Pons (tissue), 1 donor: Measurements from ENCODE around the gene SLC26A11.
"Not testable (repeated sequence)": the region's sequence is repeated elsewhere in the genome, so short reads cannot be mapped to it uniquely, and the experiment has no call there.

Experiments
- DNase-seq: peaks from one replicate; pipeline ENCODE4 v3.0.0-alpha.2; 2016; ENCODE audit warnings: low spot score

The SLC26A11 gene

DNA sequence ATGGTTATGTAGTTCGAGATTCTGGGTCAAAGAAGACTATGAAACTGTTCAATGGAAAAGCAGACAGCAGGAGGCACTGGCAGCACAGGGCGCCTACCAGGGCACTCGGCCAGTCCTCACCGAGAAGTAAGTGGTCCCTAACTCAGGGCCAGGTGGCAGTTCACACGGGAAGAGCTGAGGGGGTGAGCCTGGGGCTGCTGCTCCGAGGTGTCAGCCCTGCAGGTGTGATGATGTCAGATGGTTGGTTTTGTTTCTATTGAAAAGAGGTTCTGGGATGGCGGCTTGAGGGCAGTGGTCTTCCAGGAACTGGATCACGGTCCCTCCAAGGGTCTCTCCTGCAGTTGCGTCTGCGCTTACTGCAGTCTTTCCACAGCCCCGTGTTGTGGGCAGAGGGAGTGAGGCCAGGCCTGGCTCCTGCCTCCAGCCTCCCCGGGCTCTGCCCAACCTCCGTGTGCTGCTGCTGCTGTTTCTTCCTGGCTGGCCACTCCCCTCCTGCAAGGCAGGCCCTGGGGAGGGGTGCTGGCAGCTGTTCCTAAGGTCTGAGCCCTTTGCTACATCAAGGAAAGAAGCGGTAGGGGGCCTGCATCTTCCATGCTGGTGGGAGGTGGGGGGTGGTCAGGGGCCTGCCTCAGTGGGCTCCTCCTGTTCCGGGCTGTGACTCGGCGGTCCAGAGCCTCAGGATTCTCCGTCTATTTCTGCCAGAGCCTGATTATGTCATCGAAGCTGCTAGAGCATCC, 63.1 kb downstream of the SLC26A11 start:
- no peak for DNase-seq

DNA sequence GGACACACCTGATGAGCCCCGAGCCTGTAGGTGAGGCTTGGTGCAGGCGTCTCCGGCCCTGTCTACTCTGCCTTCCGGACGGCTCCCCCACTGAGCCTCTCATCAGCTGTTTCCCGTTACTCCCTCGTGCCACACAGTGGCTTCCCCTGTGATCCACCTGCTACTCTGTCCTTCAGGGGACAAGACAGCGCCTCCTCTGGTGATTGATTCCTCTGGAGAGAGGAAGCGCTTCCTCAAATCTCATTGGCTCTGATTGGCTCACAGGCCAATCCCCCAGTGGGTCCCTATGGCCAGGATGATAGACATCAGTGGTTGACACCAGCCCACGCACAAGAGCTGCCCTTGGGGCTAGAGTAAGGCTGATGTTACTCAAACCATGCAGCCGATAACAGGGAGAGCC, 64.4 kb downstream of the SLC26A11 start:
- DNase-seq: no peak

DNA sequence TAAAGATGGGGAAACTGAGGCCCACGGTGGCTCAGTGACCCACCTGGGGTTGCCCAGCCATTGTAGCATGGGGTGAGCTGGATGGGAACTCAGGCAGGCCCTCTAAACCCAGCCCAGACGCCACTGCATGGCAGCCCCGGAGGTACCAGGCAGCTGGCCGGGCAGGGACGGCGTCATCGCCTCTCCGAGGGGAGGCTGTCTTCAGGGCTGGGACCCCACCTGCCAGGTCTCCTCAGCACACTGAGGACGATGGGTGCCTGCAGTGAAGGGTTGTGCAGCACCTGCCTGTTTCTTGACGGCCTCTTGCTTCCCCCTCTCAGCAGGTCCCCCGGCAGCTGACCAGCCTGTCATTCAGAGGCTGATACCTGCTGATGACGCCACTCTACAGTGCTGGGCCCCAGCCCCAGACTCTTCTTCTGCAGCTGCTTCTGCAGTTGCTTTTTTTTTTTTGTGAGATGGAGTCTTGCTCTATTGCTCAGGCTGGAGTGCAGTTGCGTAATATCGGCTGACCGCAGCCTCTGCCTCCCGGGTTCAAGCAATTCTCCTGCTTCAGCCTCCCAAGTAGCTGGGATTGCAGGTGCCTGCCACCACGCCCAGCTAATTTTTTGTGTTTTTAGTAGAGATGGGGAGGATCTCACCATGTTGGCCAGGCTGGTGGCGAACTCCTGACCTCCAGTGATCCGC, 65.2 kb downstream of the SLC26A11 start:
- DNase-seq: no peak

DNA sequence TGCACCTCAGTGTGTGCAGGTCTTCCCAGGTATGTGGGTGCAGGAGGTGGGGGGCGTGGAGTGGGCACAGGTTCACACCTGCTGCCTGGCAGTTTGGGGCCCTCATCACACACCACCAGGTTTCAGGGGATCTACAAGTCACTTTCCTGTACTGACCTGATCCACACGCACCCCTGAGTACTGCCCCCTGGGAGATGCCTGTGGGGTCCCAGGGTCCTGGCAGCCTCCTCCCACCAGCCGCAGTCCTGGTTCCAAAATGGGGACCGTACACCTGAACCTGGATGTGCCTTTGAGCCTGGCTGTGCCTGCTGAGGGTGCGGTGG, 66.4 kb downstream of the SLC26A11 start:
- no peak for DNase-seq

DNA sequence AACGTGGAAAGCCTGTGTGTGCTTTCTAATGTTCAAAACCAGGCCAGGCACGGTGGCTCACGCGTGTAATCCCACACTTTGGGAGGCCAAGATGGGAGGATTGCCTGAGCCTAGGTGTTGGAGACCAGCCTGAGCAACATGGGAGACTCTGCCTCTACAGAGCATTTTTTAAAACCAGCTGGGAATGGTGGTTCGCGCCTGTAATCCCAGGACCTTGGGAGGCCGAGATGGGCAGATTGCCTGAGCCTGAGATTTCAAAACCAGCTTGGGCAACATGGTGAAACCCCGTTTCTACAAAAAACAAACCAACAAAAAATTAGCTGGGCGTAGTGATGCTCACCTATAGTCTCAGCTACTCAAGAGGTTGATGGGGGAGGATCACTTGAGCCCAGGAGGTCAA, 66.8 kb downstream of the SLC26A11 start:
- no peak for DNase-seq

DNA sequence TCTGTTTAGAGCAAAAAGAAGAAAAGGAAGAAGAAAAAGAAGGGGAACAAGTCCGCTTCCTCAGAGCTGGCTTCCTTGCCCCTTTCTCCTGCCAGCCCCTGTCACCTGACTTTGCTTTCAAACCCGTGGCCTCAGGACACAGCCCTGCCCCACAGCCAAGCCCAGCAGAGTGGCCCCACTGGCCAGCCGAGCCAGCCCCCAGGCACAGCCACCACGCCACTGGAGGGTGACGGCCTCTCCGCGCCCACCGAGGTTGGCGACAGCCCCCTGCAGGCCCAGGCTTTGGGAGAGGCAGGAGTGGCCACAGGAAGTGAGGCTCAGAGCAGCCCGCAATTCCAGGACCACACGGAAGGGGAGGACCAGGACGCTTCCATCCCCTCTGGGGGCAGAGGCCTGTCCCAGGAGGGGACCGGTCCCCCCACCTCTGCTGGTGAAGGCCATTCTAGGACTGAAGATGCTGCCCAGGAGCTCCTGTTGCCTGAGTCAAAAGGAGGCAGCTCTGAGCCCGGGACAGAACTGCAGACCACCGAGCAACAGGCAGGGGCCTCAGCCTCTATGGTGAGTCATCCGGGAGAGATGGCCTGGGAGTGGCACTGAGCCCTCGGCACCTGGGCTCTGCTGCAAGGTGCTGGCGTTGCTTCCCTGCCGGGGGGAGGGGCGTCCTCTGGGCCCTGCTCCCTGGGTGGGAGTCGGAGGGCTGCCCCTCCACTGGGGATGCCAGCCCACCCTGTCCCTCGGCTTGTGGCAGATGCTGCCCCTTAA, 67.8 kb downstream of the SLC26A11 start:
- no peak for DNase-seq

GRCh38 chr17:80289616-80290015, 69.4 kb downstream of the SLC26A11 start:
- no peak for DNase-seq

DNA sequence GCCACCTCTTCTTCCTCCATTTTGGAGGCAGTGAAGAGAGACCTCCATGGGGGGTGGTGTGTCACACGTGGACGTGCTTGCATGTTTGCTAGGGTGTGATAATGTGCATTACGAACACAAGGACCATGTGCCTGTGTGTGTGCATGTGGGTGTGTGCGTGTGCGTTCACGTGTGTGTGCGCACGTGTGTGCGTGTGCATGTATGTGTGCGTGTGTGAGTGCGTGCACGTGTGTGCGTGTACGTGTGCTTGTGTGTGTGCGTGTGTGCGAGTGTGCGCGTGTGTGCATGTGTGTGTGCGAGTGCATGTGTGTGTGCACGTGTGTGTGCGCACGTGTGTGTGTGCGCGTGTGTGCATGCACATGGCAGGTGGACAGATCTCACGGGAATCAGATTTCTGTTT, 69.9 kb downstream of the SLC26A11 start:
- no peak for DNase-seq

DNA sequence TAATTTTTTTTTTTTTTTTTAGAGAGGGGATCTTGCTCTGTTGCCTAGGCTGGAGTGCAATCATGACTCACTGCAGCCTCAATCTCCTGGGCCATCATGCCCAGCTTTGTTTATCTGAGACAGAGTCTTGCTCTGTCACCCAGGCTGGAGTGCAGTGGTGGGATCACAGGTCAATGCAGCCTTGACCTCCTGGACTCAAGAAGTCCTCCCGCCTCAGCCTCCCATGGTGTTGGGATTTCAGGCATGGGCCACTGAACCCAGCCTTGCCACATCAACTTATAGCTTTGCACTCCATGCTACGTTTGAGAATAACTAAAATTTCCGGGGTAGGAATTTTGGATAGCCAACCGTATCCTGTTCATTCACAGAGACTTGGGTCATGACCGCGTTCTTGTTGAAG, 71.0 kb downstream of the SLC26A11 start:
- no peak for DNase-seq

GRCh38 chr17:80291691-80292487, 71.7 kb downstream of the SLC26A11 start:
- no peak for DNase-seq

- no peak for DNase-seq
Observed at GRCh38 chr17:80292521-80292971, 72.3 kb downstream of the SLC26A11 start.

- DNase-seq: peak; percentile 62
Observed at GRCh38 chr17:80294210-80294609, 74.0 kb downstream of the SLC26A11 start.

GRCh38 chr17:80294653-80295052, 74.4 kb downstream of the SLC26A11 start:
- no peak for DNase-seq

- DNase-seq: no peak
Observed at GRCh38 chr17:80295146-80295545, 74.9 kb downstream of the SLC26A11 start.

DNA sequence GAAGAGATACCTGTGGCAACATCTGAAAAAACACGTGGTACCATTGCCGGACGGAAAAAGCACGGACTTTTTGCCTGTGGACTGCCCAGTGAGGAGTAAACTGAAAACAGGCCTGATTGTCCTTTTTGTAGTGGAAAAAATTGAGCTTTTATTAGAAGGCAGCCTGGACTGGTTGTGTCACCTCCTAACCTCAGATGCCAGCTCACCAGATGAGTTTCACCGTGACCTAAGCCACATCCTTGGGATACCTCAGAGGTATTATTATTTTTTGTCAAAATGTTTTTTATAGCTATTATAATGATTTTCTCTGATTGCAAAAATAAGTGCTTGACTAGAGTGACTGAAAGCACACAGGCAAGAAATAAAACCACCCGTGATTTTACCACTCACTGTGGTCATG, 75.3 kb downstream of the SLC26A11 start:
- DNase-seq: no peak

GRCh38 chr17:80296221-80296620, 76.0 kb downstream of the SLC26A11 start:
- no peak for DNase-seq

DNA sequence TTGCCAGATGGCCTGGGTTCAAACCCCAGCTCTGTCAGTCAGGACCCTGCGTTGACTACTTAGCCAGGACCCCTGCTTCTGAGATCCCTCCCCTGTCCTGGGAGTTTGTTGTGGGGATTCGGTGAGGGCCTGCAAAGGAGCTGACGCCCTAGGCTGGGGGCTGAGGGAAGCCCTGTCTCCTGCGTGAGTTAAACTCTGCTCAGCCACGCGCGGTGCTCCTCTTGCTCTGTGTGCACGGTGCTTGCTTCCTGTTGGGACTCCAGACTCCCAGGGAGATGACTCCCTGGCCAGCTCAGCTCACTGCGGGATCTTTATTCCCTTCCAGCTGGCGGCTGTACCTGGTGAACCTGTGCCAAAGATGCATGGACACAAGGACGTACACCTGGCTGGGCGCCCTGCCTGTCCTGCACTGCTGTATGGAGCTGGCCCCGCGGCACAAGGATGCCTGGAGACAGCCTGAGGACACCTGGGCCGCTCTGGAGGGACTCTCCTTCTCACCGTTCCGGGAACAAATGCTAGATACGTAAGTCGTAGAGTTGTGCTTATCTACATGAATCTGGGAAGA, 77.9 kb downstream of the SLC26A11 start:
- DNase-seq: no peak

DNA sequence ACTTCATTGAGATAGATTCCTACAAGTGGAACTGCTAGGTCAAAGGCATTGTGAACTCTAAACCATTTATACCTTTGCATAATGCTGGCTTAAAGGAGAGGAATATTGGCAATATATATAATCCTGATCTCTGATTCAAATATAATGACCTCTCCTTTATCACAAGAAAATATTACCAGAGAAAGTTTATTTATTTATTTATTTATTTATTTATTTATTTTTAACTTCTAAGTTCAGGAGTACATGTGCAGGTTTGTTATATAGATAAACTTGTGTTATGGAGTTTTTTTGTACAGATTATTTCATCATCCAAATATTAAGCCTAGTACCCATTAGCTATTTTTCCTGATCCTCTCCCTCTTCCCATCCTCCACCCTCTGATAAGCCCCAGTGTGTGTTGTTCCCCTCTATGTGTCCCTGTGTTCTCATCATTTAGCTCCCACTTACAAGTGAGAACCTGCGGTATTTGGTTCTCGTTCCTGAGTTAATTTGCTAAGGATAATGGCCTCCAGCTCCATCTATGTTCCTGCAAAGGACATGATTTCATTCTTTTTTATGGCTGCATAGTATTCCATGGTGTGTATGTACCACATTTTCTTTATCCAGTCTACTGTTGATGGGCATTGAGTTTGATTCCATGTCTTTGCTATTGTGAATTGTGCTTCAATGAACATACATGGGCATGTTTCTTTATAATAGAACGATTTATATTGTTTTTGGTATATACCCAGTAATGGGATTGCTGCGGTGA, 79.3 kb downstream of the SLC26A11 start:
- not testable (repeated sequence) for DNase-seq

- DNase-seq: not testable (repeated sequence)
Observed at GRCh38 chr17:80300756-80301155, 80.5 kb downstream of the SLC26A11 start.
